HuH-7 (cell line): ENCODE data around the gene NUP62.

Experiments used
- DNase-seq: peaks from one replicate; pipeline ENCODE4 v3.0.0; 2011; ENCODE audit warnings: low spot score

Gene NUP62

DNA sequence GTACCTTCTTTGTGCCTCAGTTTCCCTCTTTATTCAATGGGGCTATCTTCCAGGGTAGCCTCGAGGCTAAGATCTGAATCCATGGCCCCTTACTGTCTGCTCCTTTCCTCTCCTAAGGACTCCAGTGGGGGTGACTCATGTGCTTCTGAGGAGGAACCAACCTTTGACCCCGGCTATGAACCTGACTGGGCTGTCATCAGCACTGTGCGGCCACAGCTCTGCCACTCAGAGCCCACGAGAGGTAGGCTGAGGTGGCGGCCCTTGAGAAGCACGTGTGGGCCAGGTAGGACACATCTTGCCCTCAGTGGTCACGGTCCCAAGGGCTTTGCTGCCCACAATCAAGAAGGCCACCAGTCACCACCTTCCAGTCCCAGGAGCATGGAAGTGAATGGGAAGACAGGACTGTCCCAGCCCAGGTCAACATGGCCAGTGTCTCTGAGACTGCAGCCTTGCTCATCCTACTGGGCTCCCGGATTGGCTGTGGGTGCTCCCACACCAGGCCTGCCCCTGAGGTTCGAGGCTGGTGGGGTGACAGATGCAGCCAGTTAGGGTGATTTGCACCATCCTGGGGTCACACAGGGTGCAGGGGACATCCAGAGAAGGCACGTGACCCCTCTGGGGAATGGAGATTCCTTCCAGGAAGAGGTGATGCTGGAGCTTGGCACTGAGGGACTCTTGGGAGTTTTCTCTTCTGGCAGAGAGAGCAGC, 49.0 kb downstream of the NUP62 start:
- DNase-seq: no peak

DNA sequence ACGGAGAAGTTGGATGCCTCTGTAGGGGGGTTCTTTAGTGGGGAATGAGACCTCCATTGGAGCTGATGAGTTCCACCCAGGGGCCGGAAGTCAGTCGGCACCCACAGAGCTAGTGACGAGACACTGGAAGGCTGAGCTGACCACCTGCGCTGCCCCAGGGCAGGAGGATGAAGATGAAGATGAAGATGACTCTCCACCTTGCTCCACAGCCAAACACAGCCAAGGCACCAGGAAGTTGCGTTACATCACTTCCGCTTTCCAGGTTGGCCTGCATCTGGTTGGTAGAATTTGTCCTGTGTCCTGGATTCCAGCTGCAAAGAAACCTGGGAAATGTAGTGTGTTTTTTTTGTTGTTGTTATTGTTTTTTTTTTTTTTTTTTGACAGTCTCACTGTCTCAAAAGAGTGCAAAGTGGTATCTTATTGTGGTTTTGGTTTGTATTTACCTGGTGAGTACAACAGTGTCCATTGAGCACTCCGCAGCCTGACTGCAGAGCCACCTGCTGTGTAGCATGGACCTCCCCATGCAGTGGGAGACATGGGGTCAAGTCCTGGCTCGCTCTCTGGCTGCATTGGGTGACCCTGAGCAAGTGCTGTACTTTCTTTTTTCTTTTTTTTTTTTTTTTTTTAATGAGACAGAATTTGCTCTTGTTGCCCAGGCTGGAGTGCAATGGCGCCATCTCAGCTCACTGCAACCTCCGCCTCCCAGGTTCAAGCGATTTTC, 49.9 kb downstream of the NUP62 start:
- DNase-seq: no peak

DNA sequence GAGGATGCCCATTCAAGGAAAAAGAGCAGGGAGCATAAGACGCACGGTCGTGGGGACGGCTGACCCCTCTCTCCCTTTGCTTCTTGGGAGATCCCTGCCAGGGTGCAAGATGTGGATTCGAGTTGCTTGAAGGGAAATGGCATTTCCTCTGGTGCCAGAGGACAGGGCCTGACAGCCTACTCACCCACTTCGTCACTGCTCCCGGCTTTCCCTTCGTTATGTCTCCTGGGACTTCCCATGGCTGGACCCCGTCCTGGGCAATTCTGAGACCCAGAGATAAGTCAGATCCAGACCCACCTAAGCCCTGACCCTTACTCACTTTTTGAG, 50.6 kb downstream of the NUP62 start:
- no peak for DNase-seq

DNA sequence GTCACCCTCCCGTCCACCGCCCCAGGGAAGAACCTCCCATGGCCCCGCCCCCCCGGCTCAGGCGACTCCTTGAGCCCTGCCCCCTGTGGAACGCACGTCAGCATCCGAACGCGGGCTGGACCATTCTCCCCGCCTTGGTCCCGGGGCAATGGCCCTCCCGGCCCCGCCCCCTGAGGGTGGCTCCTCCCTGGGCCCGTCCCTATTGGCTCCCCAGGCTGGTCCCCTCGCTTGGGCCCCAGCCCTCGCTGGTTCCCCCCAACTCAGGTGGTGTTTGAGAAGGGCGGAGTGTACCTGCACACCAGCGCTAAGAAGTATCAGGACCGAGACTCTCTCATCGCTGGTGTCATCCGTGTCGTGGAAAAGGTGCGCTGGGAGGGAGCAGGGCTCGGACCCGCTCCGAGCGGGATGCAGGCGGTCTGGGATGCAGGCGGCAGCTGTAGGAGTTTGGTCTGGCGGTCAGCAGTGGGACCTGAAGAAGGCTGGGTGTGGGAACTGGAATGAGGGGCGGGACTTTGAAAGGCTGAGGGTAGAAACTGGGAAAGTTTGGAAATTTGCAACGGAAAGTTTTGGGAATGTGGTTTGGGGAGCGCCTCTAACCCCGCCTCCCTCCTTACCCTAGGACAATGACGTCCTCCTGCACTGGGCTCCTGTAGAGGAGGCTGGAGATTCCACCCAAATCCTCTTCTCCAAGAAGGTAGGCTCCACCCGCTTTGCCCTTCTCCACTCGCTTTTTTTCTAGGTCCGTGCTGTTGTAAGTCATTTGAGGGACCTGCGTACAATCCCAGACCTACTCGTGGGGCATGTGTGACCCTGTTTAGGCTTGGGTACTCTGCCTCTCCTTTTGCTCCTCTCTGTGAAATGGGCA, 51.2 kb downstream of the NUP62 start:
- peak; percentile 96 for DNase-seq

DNA sequence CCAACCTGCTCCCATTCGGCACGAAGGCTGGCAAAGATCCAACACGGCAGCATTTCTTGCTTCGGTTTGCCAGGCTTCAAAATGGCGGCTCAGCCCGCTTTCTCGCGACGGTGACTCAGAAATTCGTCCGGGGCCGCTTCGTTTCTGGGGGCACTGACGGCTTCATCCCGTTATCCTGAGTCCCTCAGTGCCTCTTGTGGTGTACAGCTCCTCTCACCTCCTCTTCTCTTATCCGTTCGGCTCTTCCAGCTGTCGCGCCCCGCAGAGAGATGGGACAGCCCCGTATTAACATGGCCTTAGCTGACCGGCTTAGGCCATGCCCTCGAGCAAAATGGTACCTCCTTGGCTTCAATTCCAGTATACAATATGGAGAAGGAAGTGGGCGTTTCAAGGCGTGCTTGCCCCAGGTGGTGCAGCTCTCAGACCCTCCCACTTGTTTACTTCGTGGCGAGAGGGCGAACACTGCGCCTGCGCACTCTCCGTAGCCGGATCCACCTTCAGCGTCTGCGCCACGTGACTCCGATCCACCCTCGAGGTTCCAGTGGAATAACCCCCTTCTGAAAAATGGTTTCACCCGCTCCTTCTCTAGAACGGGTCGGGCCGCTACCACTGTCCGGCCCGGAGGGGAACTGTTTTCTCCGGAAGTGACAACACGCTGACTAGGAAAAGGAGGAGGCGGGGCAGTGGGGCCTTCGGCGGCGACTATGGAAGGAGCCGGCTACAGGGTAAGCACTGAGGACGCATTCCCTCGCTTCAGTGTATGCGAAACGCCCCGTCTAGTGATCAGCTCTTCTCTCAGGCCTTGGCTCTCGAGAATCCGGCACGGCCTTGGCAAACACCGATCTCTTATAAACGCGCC, 52.1 kb downstream of the NUP62 start, which contains the start of the genes AKT1S1 and TBC1D17:
AKT1S1 (minus strand) TSS at position 336 of the 859 bp plus-strand sequence. CDS start 4,060 bp downstream, outside the sequence.
TBC1D17 (plus strand) TSS at position 683 of the 859 bp plus-strand sequence; CDS start at position 705, 22 bp downstream.
- DNase-seq: peak; percentile 99

DNA sequence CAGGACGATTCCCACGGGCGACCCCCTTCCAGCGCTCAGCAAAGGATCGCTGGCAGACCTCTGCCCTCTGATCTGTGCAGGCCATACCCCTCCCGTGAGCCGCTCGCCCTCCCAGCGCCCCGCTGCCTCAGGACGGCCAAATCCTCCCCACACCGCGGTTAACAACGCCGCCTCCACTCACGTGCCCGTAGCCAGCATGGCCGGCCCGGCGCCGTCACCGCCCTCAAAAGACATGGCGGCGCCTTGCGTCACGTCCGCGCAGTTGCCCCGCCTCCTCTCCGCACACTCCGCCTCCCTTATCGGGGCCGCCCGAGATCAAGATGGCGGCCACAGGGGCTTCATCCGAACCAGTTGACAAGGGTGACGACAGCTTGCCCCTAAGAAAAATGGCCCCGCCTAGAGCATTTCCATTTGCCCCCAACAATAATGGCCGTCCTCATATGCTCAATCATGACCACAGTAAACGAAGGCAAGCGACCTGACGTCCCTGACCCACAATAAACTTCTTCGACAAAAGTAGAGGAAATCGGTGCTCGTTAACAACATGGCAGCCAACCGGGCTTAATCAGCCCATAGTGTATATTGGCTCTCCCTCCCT, 52.8 kb downstream of the NUP62 start:
- peak; percentile 61 for DNase-seq

DNA sequence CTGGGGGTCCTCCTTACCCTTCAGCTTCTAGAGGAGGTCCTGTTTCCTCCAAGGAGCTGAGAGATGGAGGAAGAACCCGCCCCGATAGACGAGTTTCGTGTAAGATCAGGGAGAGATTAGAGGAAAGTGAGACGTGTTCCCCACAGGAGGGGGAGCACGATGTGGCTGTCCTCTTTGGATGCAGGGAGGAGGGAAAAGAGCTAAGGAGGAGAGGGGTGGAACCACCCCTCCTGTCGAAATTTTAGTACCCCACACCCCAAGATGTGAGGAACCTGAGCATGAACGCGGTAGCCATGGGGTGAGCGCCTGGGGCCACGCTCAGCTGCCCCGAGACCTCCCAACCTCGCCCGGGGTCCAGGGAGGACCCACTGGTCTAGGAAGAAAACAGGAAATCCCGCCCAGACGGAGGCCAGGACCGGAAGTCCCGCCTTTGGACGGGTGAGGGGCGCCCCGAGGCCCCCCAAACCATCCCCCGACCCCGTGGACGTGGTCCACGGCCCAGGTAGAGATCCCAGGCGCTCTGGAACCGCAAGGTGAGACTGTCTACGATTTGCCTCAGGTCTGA, 53.4 kb downstream of the NUP62 start:
- DNase-seq: peak; percentile 78

DNA sequence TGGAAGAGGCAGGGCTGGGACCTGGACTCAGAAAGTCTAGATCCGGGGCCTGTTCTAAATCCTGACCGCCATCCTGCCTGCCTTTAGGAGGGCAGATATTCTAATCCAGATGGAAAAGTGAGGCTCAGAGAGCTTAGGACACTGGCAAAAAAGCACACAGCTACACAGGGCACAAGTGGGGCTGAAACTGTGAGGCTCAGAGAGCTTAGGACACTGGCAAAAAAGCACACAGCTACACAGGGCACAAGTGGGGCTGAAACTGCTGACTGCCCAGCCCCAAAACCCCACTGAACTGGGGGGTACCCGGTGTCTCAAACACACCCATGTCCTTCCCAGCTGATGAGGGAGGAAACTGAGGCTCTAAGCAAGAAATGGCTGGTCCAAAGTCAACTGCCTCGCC, 54.1 kb downstream of the NUP62 start:
- DNase-seq: no peak

DNA sequence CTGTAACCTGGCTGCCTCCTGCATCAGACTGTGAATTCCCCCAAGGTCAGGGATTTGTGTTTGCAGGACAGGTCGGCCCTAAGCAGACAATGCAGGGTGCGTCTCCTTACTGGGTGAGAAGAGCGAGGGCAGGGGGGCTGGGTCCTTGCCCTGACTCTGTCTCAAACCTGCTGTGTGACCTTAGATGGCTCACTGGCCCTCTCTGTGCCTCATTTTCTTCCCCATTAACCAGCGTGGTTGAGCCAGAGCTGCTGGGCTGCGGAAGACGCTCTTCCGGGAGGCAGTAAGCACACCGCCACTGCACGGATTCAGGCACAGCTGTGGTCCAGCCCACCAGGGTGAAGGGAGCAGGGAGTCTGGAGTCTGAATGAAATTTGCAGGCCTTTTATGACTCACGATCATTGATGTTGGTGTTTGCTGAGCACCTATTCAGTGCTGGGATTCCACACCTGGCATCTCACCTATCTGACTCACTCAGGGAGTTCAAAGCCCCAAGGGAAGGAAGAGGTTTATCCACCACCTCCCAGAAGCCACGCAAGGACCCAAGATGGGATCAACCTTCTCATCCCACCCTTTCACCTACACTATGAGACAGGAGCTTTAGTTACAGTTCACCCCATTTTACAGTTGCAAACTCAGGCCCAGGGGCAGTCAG, 54.7 kb downstream of the NUP62 start:
- DNase-seq: no peak

DNA sequence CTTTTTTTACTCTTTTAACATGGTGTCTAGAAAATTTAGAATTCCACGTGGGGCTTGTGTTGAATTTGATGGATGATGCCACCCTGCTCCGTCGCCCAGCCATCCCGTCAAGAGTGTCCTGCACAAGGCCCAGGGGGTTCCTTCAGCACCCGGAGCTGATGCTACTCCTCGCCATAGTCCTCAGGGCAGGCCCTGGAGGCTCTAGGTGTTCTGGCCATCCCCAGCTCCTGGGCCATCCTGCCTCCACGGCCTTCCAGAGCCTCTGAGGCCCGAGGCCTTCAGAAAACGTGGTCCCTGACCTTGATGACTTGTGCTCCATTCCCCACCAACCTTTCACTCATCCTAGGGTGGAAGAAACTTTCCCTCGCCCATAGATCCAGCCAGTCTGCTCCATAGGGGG, 55.5 kb downstream of the NUP62 start:
- DNase-seq: no peak

DNA sequence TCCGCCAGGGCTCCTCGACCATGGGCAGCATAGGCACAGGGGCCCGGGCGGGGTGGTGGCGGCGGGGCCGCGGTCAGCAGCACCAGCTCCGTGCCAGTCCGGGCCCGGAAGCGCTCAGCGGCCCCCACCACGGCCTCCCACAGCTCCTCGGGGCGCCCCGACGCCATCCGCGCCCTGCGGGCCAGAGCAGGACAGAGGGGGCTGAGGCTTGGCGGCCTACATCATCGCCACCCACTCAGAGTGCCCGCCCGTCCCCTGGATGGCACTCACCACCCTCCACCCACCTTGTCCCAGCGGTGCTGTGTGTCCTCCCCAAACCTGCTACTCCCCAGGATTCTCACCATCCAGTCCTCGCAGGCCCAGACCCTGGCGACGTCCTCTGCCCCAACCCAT, 56.2 kb downstream of the NUP62 start:
- DNase-seq: no peak

DNA sequence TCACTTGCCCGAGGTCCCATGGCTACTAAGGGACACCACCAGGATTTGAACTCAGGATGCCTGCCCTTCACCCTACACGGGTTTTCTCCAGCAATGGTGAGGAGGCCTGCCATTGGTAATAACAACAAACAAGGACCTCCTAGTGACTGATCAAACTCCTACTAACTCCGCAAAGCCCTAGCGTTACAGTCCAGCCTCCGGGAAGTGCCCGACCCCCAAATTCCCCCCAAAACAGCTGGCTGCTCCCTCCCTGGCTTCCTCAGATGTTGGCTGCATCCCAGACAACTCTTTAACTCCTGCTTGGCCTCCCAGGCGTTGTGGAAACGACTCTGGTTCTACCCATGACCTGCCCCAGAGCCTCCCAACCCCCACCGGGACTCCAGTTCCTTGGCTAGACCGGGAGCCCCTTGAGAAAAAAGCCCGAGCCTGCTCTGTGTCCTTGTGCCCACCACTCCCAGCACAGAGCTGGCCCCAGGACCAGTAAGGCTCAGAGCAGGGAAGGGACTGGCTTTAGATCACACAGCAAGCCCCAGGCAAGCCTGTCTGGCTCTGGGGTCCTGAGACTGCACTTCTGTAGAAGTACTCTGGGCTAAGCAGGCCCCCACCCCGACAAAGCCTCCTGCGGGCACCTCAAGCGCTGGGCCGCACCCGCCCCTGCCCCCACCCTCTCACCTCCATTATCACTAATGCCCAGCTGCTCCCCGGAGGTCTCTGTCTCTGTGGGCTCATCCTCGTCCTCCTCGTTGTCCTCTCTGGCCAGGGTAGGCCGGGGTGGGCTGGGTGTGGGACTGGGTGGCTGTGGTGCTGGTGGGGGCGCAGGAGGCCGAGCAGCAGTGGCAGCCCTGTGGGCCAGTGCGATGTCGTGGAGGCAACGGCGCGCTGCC, 56.8 kb downstream of the NUP62 start:
- no peak for DNase-seq

DNA sequence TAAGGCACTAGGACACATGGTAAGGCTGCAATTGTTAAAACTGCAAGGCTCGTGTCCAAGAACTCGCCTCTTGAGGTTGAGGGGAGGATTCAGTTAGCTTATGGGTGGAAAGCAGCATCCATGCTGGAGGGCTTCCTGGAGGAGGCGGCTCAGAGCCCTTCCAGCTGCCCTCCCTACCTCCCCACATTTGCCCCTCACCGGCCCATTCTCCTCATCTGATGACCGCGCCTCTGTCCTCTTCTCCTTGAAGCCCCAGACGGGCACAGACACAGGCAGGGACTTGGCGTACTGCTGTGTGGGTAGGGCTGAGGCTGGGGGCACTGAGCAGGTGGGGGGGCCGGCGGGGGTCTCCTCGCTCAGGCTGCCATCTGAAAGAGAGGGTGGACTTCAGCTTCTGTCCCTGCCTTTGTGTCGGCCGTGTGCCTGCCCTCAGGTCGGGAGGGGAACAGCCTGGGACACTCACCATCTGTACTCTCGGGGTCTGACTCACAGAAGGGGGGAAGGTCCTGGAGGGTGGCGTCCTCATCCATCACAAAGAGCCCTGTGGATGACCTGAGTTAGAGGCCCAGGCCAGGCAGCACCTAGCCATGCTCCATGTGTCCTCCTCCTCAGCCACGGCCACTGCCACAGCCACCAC, 57.8 kb downstream of the NUP62 start:
- DNase-seq: no peak

DNA sequence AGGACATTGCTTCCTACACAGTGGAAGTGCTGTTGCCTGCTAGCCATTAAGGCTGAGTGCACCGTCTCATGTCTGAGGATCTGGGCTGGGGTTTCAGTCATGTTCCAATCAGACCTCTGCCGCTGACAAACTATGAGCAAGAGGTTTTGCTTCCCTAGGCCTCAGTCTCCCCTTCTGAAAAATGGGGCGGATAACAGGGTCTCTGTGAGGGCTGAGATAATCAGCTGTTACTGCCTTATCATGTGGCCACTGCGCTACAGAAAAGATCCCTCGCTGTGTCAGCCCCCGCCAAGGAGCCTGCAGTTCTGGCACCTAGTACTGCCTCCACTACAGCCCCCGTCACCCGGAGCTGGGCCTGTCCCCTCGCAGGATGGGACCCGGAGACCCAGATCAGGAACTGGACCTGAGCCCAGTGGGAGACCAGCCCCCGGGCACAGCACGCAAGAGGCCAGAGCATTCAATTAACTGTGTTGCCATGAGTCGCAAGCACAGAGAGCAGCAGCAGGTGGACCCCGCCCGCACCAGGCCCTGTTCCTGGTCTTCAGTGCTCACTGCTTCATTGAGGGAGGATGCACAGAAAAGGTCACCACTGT, 58.9 kb downstream of the NUP62 start:
- no peak for DNase-seq

DNA sequence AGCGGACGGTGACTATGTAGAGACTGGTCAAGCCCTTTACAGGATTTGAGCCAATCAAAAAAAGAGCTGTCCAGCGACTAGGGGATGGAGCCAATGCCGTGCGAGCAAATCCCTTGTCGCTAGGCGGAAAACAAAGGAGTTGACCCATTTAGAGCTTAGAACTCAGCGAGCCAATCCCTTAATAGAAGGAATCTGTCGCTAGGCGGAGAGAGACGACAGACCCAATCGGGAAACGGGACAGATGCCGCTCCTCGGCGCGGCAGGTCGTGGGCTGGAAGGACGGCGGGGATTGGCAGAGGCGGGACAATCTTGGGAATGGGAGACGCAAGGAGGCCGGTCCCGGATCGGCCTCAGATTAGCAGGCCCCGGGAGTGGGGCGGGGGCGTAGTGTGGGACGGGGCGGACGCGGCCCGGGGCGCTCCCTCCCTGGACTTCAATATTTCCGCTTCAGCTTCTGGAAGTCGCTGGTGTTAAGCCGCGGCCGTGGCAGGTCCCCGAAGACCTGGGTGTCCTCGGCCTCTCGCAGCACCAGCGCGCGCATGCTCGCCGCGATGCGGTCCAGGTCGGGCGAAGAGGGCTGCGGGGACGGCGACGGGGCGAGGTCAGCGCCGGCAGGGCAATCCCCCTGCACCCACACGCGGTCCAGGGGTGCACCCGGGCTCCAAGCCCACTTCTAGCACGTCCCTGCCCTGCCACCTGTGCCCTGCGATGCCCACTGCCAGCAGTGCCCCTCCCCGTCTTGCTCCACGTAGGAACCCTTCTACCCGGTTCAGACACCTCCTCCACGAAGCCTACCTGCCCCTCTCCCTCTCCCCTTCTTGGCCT, 59.6 kb downstream of the NUP62 start:
- DNase-seq: peak; percentile 97

DNA sequence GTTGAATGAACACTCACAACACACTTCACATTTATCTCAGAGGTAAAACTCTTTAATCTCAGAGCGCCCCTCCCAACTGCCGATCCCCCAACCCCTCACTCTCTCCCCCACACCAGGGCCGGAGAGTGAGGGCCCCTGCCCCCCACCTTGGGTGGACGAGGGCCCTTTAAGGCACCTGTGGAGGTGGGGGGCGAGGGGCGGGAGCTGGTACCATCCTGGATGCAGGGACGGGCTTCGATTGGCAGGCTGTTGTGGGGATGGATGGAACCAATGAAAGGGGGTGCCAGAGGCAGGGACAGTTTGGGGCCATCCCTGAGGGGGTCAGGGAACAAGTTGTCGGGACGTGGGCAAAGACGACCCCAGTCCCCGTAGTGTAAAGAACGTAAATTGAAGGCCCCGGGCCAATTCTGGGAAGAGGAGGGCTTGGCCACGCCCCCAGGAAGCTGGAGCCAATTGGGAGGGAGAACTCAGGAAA, 60.3 kb downstream of the NUP62 start:
- peak; percentile 60 for DNase-seq
